HepG2 (cell line): Measurements from ENCODE around the gene TBC1D24. TPM values are rescaled to one million over a fixed set of nuclear protein-coding genes. Genes with fewer than 3 reads are reported as not detected.

ENCODE experiments used
- ATAC-seq: fragments of 200-7000 bp; cut with Tn5 transposase; 3 replicates; pipeline ENCODE4 v1.9.1; 2020; ENCODE audit warnings: mild to moderate bottlenecking, moderate library complexity
- BruUV-seq: library from RNA; stranded (reverse); fragments of 400-500 nt; replicated peaks from 2 replicates; lab custom pipeline; 2021; lab: Mats Ljungman, UMichigan
- CTCF ChIA-PET: fragments of 300-600 bp; formaldehyde crosslinking; extraction: SDS; loops from one replicate; lab custom pipeline; 2021; ENCODE audit warnings: low total read pairs, inconsistent platforms, low intra/inter-chr PET ratio; lab: Yijun Ruan, JAX
- POLR2A ChIA-PET: fragments of 350-600 bp; sonication (Branson Sonifier 250); formaldehyde crosslinking; loops from one replicate; lab custom pipeline; 2020; ENCODE audit warnings: antibody characterized with exemption, inconsistent platforms; lab: Yijun Ruan, JAX
- DNase-seq: peaks from one replicate; pipeline ENCODE4 v3.0.0-alpha.2; 2015; ENCODE audit warnings: low spot score
- FAIRE-seq: peaks from 3 replicates; lab custom pipeline; 2011; peaks lifted over from hg19 to GRCh38; lab: Jason Lieb, UNC
- H2AFZ ChIP-seq: one replicate; pipeline ENCODE4 v1.6.1; 2011; ENCODE audit warnings: low read length, inconsistent platforms
- H3K27ac ChIP-seq: fragments of 300-600 bp; 3 replicates; pipeline ENCODE4 v1.8.0; 2011; ENCODE audit warnings: mixed run types, mild to moderate bottlenecking, mixed read lengths, low read length, inconsistent platforms; ENCODE audit not compliant: insufficient read depth; ENCODE audit errors: extremely low read length
- H3K27me3 ChIP-seq, 2 experiments: fragments of 200-600 bp in 1 of 2; 2 replicates in 1 of 2; 3 replicates in 1 of 2; pipeline versions ENCODE4 v1.6.0 to v1.8.0; 2011; ENCODE audit warnings: low read length in 2 of 2, mild to moderate bottlenecking in 2 of 2, moderate library complexity in 2 of 2, inconsistent platforms in 1 of 2; ENCODE audit not compliant: insufficient read depth in 2 of 2, control insufficient read depth in 1 of 2
- H3K36me3 ChIP-seq, 2 experiments: fragments of 200-600 bp in 1 of 2; replicated peaks in 1 of 2; 2 replicates in 1 of 2; 3 replicates in 1 of 2; pipeline versions ENCODE4 v1.5.1 to v1.8.0; 2011; ENCODE audit warnings: low read length in 2 of 2, inconsistent platforms in 1 of 2; ENCODE audit not compliant: insufficient read depth in 2 of 2, control insufficient read depth in 1 of 2
- H3K4me1 ChIP-seq: 2 replicates; pipeline ENCODE4 v1.5.1; 2012; ENCODE audit warnings: low read length, inconsistent platforms; ENCODE audit not compliant: insufficient read depth
- H3K4me2 ChIP-seq: 2 replicates; pipeline ENCODE4 v1.6.0; 2011; ENCODE audit warnings: low read depth, low read length, inconsistent platforms
- H3K4me3 ChIP-seq, 3 experiments: fragments of 200-600 bp in 1 of 3; sonication (generic), shearing (Covaris generic) in 1 of 3; replicated peaks in 1 of 3; 2 replicates each; pipeline ENCODE4 v1.5.1; 2011 to 2016; ENCODE audit warnings: low read length in 3 of 3, inconsistent platforms in 2 of 3, low read depth in 2 of 3, mild to moderate bottlenecking in 2 of 3, control low read depth in 1 of 3, mixed read lengths in 1 of 3; ENCODE audit not compliant: insufficient read depth in 1 of 3
- H3K79me2 ChIP-seq: one replicate; pipeline ENCODE4 v1.6.1; 2011; ENCODE audit warnings: low read length, inconsistent platforms; ENCODE audit not compliant: insufficient read depth
- H3K9ac ChIP-seq: 2 replicates; pipeline ENCODE4 v1.6.0; 2011; ENCODE audit warnings: mild to moderate bottlenecking, low read depth, low read length, inconsistent platforms; ENCODE audit not compliant: insufficient read depth
- H3K9me3 ChIP-seq: 2 replicates; pipeline ENCODE4 v1.5.1; 2012; ENCODE audit warnings: mild to moderate bottlenecking, low read length
- H4K20me1 ChIP-seq: 2 replicates; pipeline ENCODE4 v1.6.0; 2011; ENCODE audit warnings: inconsistent platforms, mild to moderate bottlenecking, low read length, moderate library complexity; ENCODE audit not compliant: insufficient read depth
- BCL6 ChIP-seq: IDR thresholded peaks from 2 replicates; pipeline ENCODE4 v1.6.1; 2016; ENCODE audit warnings: missing genetic modification reagents, missing compliant biosample characterization
- HNF4A ChIP-seq: sonication (generic); formaldehyde crosslinking; IDR thresholded peaks from 2 replicates; pipeline ENCODE4 v1.4.0; 2020; ENCODE audit warnings: missing genetic modification reagents
- MIXL1 ChIP-seq: IDR thresholded peaks from 2 replicates; pipeline ENCODE4 v1.6.1; 2016
- SOX5 ChIP-seq: IDR thresholded peaks from 2 replicates; pipeline ENCODE4 v1.6.1; 2016; ENCODE audit warnings: borderline replicate concordance
- SOX6 ChIP-seq, 2 experiments: fragments of 450-650 bp in 1 of 2; sonication (generic) in 1 of 2; formaldehyde crosslinking in 1 of 2; IDR thresholded peaks; 2 replicates each; pipeline versions ENCODE4 v1.4.0 to v1.6.1; 2017 to 2020; ENCODE audit warnings: antibody characterized with exemption in 1 of 2, mild to moderate bottlenecking in 1 of 2, missing genetic modification reagents in 1 of 2
- TEAD3 ChIP-seq: optimal IDR thresholded peaks from 2 replicates; pipeline ENCODE3; 2016; ENCODE audit warnings: borderline replicate concordance
- ZBTB40 ChIP-seq, 2 experiments: fragments of 450-650 bp in 1 of 2; sonication (generic) in 1 of 2; formaldehyde crosslinking in 1 of 2; IDR thresholded peaks; 2 replicates each; pipeline versions ENCODE4 v1.6.1 to v1.8.0; 2016 to 2022; ENCODE audit warnings: antibody characterized with exemption in 1 of 2, mild to moderate bottlenecking in 1 of 2, missing genetic modification reagents in 1 of 2
- ZNF547 ChIP-seq: sonication (generic); formaldehyde crosslinking; IDR thresholded peaks from 2 replicates; pipeline ENCODE4 v1.5.1; 2020; ENCODE audit warnings: mild to moderate bottlenecking, missing genetic modification reagents
- WGBS: methylation state at CpG from one replicate; pipeline ENCODE4 v1.1.6; 2017; ENCODE audit warnings: low lambda C conversion rate; 5-methylcytosine and 5-hydroxymethylcytosine counted together
- in situ Hi-C: cut with HindIII; loops from 2 replicates; pipeline ENCODE4 v1.10.0; 2017; ENCODE audit warnings: low pct_unique_long_range_greater_than_20kb; ENCODE audit not compliant: extremely low pct_ligation_motif_present
- intact Hi-C: fragments of 100-400 bp; cut with micrococcal nuclease; formaldehyde crosslinking; loops from one replicate; pipeline ENCODE4 v1.10.0; 2022; ENCODE audit not compliant: unreplicated experiment
- polyA plus RNA-seq, 8 experiments: library from polyadenylated mRNA; depleted of rRNA in 3 of 8; stranded (reverse) in 7 of 8; unstranded in 1 of 8; fragments of >200 nt; fragmentation: Illumina TruSeq in 4 of 8; extraction: Trizol in 4 of 8; gene quantifications; 2 replicates each; pipeline versions ENCODE4 v1.2.1 to v1.2.3, GENCODE V29; 2011 to 2016; ENCODE audit warnings: low read depth in 4 of 8, missing spikeins in 1 of 8, mixed read lengths in 1 of 8; ENCODE audit not compliant: insufficient read depth in 1 of 8
- total RNA-seq, 5 experiments: library from RNA; depleted of rRNA; stranded (reverse); fragments of >200 nt; fragmentation: Illumina TruSeq; extraction: Trizol; gene quantifications; 2 replicates each; pipeline ENCODE4 v1.2.3, GENCODE V29; 2016; ENCODE audit warnings: low read depth in 1 of 5
- TF ChIP-seq, protein P1 (sequence below): sonication (generic); formaldehyde crosslinking; IDR thresholded peaks from 2 replicates; pipeline ENCODE4 v1.5.1; 2020; ENCODE audit warnings: mild to moderate bottlenecking, missing genetic modification reagents, moderate library complexity

The TBC1D24 gene
- total and polyA plus RNA-seq, 2 of the 13 experiments (the other 11 are each of a cell fraction or from before 2014, with no cell fraction given): 7.7 to 13.7 TPM

GRCh38 chr16:2476741-2477140 is 1.8 kb downstream of the TBC1D24 start (continued):
- peak; percentile 41; the same call in 1 of the 2 replicates for TF ChIP-seq SOX5 (CRISPR knock-in tag)
- no peak for TF ChIP-seq SOX6 (IDR thresholded peaks at IDR 0.05)
- peak; percentile 72; the same call in 1 of the 2 replicates for TF ChIP-seq SOX6 (CRISPR knock-in tag; IDR thresholded peaks at IDR 0.05)
- TF ChIP-seq MIXL1 (CRISPR knock-in tag): peak; percentile 69; the same call in 1 of the 2 replicates
- TF ChIP-seq ZNF547 (CRISPR knock-in tag): no peak
- TF ChIP-seq BCL6 (CRISPR knock-in tag): peak; percentile 43; the same call in 1 of the 2 replicates
- peak; percentile 29 for TF ChIP-seq TEAD3 (CRISPR knock-in tag)

GRCh38 chr16:2477327-2477726 is 2.4 kb downstream of the TBC1D24 start:
- H3K4me2 ChIP-seq: peak overlapping the region; percentile 88
- ChIA-PET CTCF (no interaction called here), POLR2A (interaction anchor here (1.0 to 1.5 kb wide), 3 partner anchors 37 to 226 kb away, joined by 3 to 8 read pairs (median 4); partner anchors contain the start of genes ATP6V0C and ECI1)
- no peak overlapping the region for H3K4me3 ChIP-seq
- H4K20me1 ChIP-seq: peaks cover 20% of the 10 kb centered on the region
- H3K27me3 ChIP-seq: peaks cover 0 to 1% of the 10 kb centered on the region in 2 experiments; a peak in 2 of 5 replicates
- H3K27ac ChIP-seq: peak overlapping the region; percentile 53
- ATAC-seq (no peak), DNase-seq (no peak), FAIRE-seq (no peak)
- in situ Hi-C loops (no loop called here), intact Hi-C loops (no loop called here)
- BruUV-seq: no TSS peak
- H3K9ac ChIP-seq: no peak overlapping the region
- peaks cover 2 to 5% of the 10 kb centered on the region in 2 experiments; a peak in 2 of 5 replicates for H3K36me3 ChIP-seq
- no peaks in the 10 kb centered on the region for H3K9me3 ChIP-seq
- no peak overlapping the region for H2AFZ ChIP-seq
- peaks cover 63% of the 10 kb centered on the region for H3K4me1 ChIP-seq
- 66% methylated on average over 3 of the region's 3 CpGs for WGBS
- peaks cover 36% of the 10 kb centered on the region for H3K79me2 ChIP-seq
- TF ChIP-seq, protein P1, sequence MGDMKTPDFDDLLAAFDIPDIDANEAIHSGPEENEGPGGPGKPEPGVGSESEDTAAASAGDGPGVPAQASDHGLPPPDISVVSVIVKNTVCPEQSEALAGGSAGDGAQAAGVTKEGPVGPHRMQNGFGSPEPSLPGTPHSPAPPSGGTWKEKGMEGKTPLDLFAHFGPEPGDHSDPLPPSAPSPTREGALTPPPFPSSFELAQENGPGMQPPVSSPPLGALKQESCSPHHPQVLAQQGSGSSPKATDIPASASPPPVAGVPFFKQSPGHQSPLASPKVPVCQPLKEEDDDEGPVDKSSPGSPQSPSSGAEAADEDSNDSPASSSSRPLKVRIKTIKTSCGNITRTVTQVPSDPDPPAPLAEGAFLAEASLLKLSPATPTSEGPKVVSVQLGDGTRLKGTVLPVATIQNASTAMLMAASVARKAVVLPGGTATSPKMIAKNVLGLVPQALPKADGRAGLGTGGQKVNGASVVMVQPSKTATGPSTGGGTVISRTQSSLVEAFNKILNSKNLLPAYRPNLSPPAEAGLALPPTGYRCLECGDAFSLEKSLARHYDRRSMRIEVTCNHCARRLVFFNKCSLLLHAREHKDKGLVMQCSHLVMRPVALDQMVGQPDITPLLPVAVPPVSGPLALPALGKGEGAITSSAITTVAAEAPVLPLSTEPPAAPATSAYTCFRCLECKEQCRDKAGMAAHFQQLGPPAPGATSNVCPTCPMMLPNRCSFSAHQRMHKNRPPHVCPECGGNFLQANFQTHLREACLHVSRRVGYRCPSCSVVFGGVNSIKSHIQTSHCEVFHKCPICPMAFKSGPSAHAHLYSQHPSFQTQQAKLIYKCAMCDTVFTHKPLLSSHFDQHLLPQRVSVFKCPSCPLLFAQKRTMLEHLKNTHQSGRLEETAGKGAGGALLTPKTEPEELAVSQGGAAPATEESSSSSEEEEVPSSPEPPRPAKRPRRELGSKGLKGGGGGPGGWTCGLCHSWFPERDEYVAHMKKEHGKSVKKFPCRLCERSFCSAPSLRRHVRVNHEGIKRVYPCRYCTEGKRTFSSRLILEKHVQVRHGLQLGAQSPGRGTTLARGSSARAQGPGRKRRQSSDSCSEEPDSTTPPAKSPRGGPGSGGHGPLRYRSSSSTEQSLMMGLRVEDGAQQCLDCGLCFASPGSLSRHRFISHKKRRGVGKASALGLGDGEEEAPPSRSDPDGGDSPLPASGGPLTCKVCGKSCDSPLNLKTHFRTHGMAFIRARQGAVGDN (CRISPR knock-in tag): 0 out of 2 replicates have a peak, but pooled peaks have one; percentile 5
- no peak for TF ChIP-seq ZBTB40 (IDR thresholded peaks at IDR 0.05)
- TF ChIP-seq ZBTB40 (CRISPR knock-in tag; IDR thresholded peaks at IDR 0.05): 0 out of 2 replicates have a peak, but pooled peaks have one; percentile 19
- TF ChIP-seq HNF4A (CRISPR knock-in tag): 0 out of 2 replicates have a peak, but pooled peaks have one; percentile 16
